Activated CD8-positive, alpha-beta memory T cell treated with anti-CD3 and anti-CD28 coated beads, Interleukin-2, amount 50 U/mL, for 1 hour (primary cell): ENCODE measurements around the gene DENND1A.

Experiments used
- DNase-seq: peaks from one replicate; pipeline ENCODE4 v3.0.0-alpha.2; 2020; ENCODE audit errors: extremely low read depth

Gene DENND1A

GRCh38 chr9:123865226-123866000, 64.5 kb downstream of the DENND1A start:
- DNase-seq, result no peak

- DNase-seq, result no peak
Measured at GRCh38 chr9:123864251-123864650, 65.7 kb downstream of the DENND1A start.

- no peak for DNase-seq
Measured at GRCh38 chr9:123863164-123863855, 66.6 kb downstream of the DENND1A start.

- DNase-seq, result no peak
Measured at GRCh38 chr9:123861756-123862120, 68.2 kb downstream of the DENND1A start.

- no peak for DNase-seq
Measured at GRCh38 chr9:123861086-123861755, 68.7 kb downstream of the DENND1A start.

GRCh38 chr9:123860603-123861002, 69.3 kb downstream of the DENND1A start:
- no peak for DNase-seq

- DNase-seq, result no peak
Measured at GRCh38 chr9:123852403-123852802, 77.5 kb downstream of the DENND1A start.

- no peak for DNase-seq
Measured at GRCh38 chr9:123851851-123852250, 78.1 kb downstream of the DENND1A start.

- no peak for DNase-seq
Measured at GRCh38 chr9:123848447-123849085, 81.4 kb downstream of the DENND1A start.

- no peak for DNase-seq
Measured at GRCh38 chr9:123846966-123847365, 83.0 kb downstream of the DENND1A start.

- no peak for DNase-seq
Measured at GRCh38 chr9:123843703-123844102, 86.2 kb downstream of the DENND1A start.

- no peak for DNase-seq
Measured at GRCh38 chr9:123835821-123836220, 94.1 kb downstream of the DENND1A start.

- no peak for DNase-seq
Measured at GRCh38 chr9:123834889-123835562, 94.9 kb downstream of the DENND1A start.

GRCh38 chr9:123834218-123834888, 95.6 kb downstream of the DENND1A start:
- no peak for DNase-seq

- DNase-seq, result no peak
Measured at GRCh38 chr9:123832858-123833650, 96.9 kb downstream of the DENND1A start.

- DNase-seq, result no peak
Measured at GRCh38 chr9:123832176-123832575, 97.8 kb downstream of the DENND1A start.

GRCh38 chr9:123828449-123828848, 101.5 kb downstream of the DENND1A start:
- DNase-seq, result no peak

GRCh38 chr9:123825342-123826060, 104.4 kb downstream of the DENND1A start:
- no peak for DNase-seq

- no peak for DNase-seq
Measured at GRCh38 chr9:123823194-123823947, 106.6 kb downstream of the DENND1A start.
